Trophoblast cell (in vitro differentiated cells and primary cell): ENCODE data around the gene H6PD.

Experiments used
- DNase-seq, 2 donors: peaks; one replicate each; pipeline ENCODE4 v3.0.0-alpha.2; 2016
- H2AFZ ChIP-seq: 2 replicates; pipeline ENCODE4 v1.6.1; 2013; ENCODE audit warnings: low read length, moderate library complexity, mild to moderate bottlenecking; ENCODE audit not compliant: insufficient read depth, poor library complexity
- H2AK5ac ChIP-seq: 2 replicates; pipeline ENCODE4 v1.6.1; 2013; ENCODE audit warnings: mild to moderate bottlenecking, low read length
- H2BK120ac ChIP-seq: 2 replicates; pipeline ENCODE4 v1.6.1; 2013; ENCODE audit warnings: low read length, mild to moderate bottlenecking, moderate library complexity; ENCODE audit not compliant: insufficient read depth, poor library complexity
- H2BK12ac ChIP-seq: 2 replicates; pipeline ENCODE4 v1.6.1; 2013; ENCODE audit warnings: mild to moderate bottlenecking, low read length, moderate library complexity
- H2BK5ac ChIP-seq: 2 replicates; pipeline ENCODE4 v1.6.1; 2013; ENCODE audit warnings: low read length, low read depth, moderate library complexity, mild to moderate bottlenecking; ENCODE audit not compliant: poor library complexity
- H3K14ac ChIP-seq: 2 replicates; pipeline ENCODE4 v1.6.1; 2013; ENCODE audit warnings: mild to moderate bottlenecking, low read length
- H3K18ac ChIP-seq: 2 replicates; pipeline ENCODE4 v1.6.1; 2013; ENCODE audit warnings: mild to moderate bottlenecking, low read length
- H3K23ac ChIP-seq: 2 replicates; pipeline ENCODE4 v1.6.1; 2013; ENCODE audit warnings: low read length
- H3K27ac ChIP-seq: 2 replicates; pipeline ENCODE4 v1.5.1; 2013; ENCODE audit warnings: low read depth, mild to moderate bottlenecking, inconsistent platforms, low read length, moderate library complexity
- H3K27me3 ChIP-seq: 2 replicates; pipeline ENCODE4 v1.6.1; 2013; ENCODE audit warnings: inconsistent platforms, mild to moderate bottlenecking, low read length, moderate library complexity; ENCODE audit not compliant: insufficient read depth
- H3K36me3 ChIP-seq, 2 experiments: 1 replicate in 1 of 2; 2 replicates in 1 of 2; pipeline ENCODE4 v1.6.1; 2013; ENCODE audit warnings: low read length in 2 of 2, mild to moderate bottlenecking in 2 of 2, moderate library complexity in 1 of 2; ENCODE audit not compliant: insufficient read depth in 2 of 2, control insufficient read depth in 1 of 2
- H3K4ac ChIP-seq: 2 replicates; pipeline ENCODE4 v1.6.1; 2013; ENCODE audit warnings: low read depth, mild to moderate bottlenecking, low read length, moderate library complexity
- H3K4me1 ChIP-seq, 2 experiments: 1 replicate in 1 of 2; 2 replicates in 1 of 2; pipeline ENCODE4 v1.6.1; 2013; ENCODE audit warnings: low read length in 2 of 2, mild to moderate bottlenecking in 2 of 2, moderate library complexity in 1 of 2; ENCODE audit not compliant: insufficient read depth in 2 of 2, control insufficient read depth in 1 of 2
- H3K4me2 ChIP-seq: 2 replicates; pipeline ENCODE4 v1.6.1; 2013; ENCODE audit warnings: inconsistent platforms, mild to moderate bottlenecking, low read length, moderate library complexity
- H3K4me3 ChIP-seq: 2 replicates; pipeline ENCODE4 v1.5.1; 2013; ENCODE audit warnings: mild to moderate bottlenecking, low read depth, low read length, inconsistent platforms
- H3K79me1 ChIP-seq: one replicate; pipeline ENCODE4 v1.6.1; 2013; ENCODE audit warnings: low read length
- H3K79me2 ChIP-seq: 2 replicates; pipeline ENCODE4 v1.6.1; 2013; ENCODE audit warnings: low read length, mild to moderate bottlenecking; ENCODE audit not compliant: control insufficient read depth, insufficient read depth, poor library complexity
- H3K9ac ChIP-seq: 2 replicates; pipeline ENCODE4 v1.6.1; 2013; ENCODE audit warnings: mild to moderate bottlenecking, low read length
- H3K9me3 ChIP-seq: 2 replicates; pipeline ENCODE4 v1.6.1; 2013; ENCODE audit warnings: low read depth, mild to moderate bottlenecking, control low read depth, inconsistent platforms, low read length; ENCODE audit not compliant: insufficient read depth
- H4K12ac ChIP-seq: 2 replicates; pipeline ENCODE4 v1.6.1; 2013; ENCODE audit warnings: low read depth, mild to moderate bottlenecking, low read length, moderate library complexity
- H4K8ac ChIP-seq: 2 replicates; pipeline ENCODE4 v1.6.1; 2013; ENCODE audit warnings: low read depth, mild to moderate bottlenecking, low read length, moderate library complexity
- H4K91ac ChIP-seq: one replicate; pipeline ENCODE4 v1.6.1; 2013; ENCODE audit warnings: low read depth, mild to moderate bottlenecking, low read length, moderate library complexity
- WGBS: extraction: QIAGEN DNeasy Blood & Tissue Kit; methylation state at CpG from one replicate; pipeline ENCODE4 v1.1.7; 2013; ENCODE audit warnings: missing lambda C conversion rate; ENCODE audit not compliant: insufficient read length, insufficient coverage; ENCODE audit errors: extremely low coverage; 5-methylcytosine and 5-hydroxymethylcytosine counted together

The H6PD gene

DNA sequence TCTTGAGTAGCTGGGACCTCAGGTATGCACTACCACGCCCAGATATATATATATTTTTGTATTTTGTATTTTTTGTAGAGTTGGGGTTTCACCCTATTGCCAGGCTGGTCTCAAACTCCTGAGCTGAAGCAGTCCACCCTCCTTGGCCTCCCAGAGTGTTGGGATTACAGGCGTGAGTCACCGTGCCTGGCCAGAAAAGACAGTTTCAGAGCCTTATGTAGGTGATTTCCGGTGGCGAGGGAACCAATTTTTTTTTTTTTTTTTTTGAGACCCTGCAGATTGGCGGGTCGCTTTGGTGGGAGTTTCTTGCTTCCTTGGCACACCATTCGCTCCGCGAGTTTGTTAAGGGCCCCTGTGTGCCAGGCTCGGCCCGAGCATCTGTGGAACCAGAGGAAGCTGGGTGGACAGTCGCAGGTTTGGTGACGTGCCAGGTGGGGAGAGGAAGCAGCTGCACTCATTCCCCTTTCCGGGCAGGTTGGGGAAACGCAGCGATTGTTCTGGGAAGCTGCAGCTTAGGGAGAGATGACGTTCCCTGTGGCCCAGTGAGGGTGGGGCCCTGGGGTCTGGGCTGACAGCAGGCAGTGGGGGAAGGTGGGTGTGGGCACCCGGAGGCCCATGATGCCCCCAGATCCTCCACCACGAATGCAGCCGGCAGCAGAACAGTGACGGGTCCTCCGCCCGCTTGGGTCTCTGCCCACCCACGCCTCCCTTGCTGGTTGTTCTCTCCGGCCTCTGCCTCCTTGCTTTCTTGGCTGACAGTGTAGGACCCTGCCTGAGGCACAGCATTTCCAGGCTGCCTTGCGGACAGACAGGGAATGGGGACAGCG is 83.2 kb downstream of the H6PD start:
- Histone ChIP-seq H2BK120ac (no peak overlapping the region), H4K8ac (no peak overlapping the region), H3K36me3 (peaks cover 56 to 67% of the 10 kb centered on the region in 2 experiments), H3K27ac (no peak overlapping the region), H3K4me3 (no peak overlapping the region), H3K9ac (no peak overlapping the region), H3K23ac (no peak overlapping the region), H3K14ac (no peak overlapping the region), H3K18ac (peak overlapping the region; percentile 9), H3K4me1 (peaks cover 35 to 63% of the 10 kb centered on the region in 2 experiments), H2AK5ac (no peak overlapping the region), H4K91ac (no peak overlapping the region), H3K79me2 (peaks cover 69% of the 10 kb centered on the region), H2BK12ac (no peak overlapping the region), H3K9me3 (peaks cover 2% of the 10 kb centered on the region), H4K12ac (no peak overlapping the region), H2AFZ (no peak overlapping the region), H3K27me3 (no peaks in the 10 kb centered on the region), H3K4me2 (no peak overlapping the region), H3K4ac (peak overlapping the region; percentile 75), H2BK5ac (no peak overlapping the region), H3K79me1 (peaks cover 1% of the 10 kb centered on the region)
- DNase-seq = no peak
- no CpG with 5 or more reads among the region's 28 CpGs for WGBS

DNA sequence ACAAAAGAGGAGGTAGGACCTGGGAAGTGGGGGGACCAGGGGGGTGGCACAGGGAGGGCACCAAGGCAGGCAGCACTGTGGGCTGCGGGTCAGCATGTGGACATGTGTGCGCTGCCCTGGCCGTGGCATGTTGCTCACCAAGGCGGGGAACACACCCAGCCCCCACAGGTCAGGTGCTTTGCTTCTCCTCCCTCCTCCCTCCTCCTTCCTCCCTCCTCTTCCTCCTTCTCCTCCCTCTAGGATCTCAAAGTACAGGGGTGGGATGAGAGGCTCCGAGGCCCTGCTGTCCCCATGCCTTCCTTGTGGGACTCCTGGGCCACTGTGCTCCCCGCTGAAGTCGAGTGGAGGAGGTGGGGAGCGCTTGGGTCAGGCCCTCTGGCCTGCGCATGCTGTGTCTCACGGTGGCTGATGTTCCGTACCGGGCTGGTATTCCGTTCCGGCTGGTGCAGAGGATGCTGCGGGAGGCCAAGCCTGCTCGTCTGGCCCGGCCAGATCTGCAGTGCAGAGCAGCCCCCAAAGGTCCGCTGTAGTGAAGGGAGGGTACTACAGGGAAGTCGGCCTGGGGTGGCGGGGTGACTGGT is 84.7 kb downstream of the H6PD start:
- Histone ChIP-seq H3K79me2 (peaks cover 73% of the 10 kb centered on the region), H3K9ac (no peak overlapping the region), H2BK5ac (no peak overlapping the region), H3K23ac (no peak overlapping the region), H3K14ac (no peak overlapping the region), H3K27me3 (no peaks in the 10 kb centered on the region), H3K27ac (no peak overlapping the region), H4K8ac (no peak overlapping the region), H3K4me1 (peaks cover 32 to 65% of the 10 kb centered on the region in 2 experiments), H2AK5ac (no peak overlapping the region), H3K4ac (peak overlapping the region; percentile 89), H2BK120ac (no peak overlapping the region), H3K4me2 (no peak overlapping the region), H4K91ac (no peak overlapping the region), H3K9me3 (peaks cover 2% of the 10 kb centered on the region), H2BK12ac (no peak overlapping the region), H3K36me3 (peaks cover 66 to 78% of the 10 kb centered on the region in 2 experiments), H3K4me3 (no peak overlapping the region), H4K12ac (no peak overlapping the region), H2AFZ (no peak overlapping the region), H3K79me1 (peaks cover 1% of the 10 kb centered on the region), H3K18ac (no peak overlapping the region)
- WGBS = no CpG with 5 or more reads among the region's 20 CpGs
- DNase-seq = no peak

DNA sequence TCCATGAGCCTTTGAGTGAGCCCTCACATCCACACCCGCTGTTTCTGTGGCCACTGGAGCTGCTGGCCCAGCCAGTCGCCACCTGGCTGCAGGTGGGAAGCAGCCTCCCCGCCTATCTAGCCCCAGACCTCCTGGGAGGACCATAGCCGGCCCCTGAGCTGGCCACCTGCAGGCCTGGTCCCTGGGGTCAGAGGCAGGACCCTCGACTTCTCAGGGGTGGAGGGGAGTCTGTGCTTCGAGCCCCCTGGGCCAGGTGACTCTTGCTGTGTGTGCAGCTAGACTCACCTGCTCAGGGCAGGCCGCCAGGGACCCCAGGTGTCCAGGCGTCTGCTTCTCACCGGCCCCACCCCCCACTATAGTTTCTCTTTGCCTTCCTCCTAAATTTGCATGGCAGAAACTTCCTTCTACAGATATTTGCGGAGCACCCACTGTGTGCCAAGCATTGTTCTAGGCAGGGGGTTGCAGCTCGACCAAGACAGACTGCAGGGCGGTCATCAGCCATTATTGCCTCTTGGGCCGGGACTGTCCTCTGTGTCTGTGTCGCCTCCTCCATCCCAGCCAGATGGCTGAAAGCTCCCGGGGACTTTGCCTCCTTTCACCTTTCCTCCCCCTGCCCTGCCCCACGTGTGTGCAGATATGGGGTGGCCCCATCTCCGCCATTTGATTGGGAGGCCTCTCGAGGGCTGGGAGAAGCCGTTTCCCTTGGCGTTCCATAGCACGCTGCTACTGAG is 85.4 kb downstream of the H6PD start:
- Histone ChIP-seq H2BK5ac (no peak overlapping the region), H4K12ac (no peak overlapping the region), H3K9ac (no peak overlapping the region), H3K79me1 (peaks cover 1% of the 10 kb centered on the region), H3K23ac (no peak overlapping the region), H3K27ac (no peak overlapping the region), H2AFZ (no peak overlapping the region), H3K4me3 (no peak overlapping the region), H3K9me3 (peaks cover 2% of the 10 kb centered on the region), H3K27me3 (no peaks in the 10 kb centered on the region), H2BK120ac (no peak overlapping the region), H2AK5ac (no peak overlapping the region), H3K4me1 (peaks cover 32 to 64% of the 10 kb centered on the region in 2 experiments), H4K8ac (no peak overlapping the region), H3K4ac (peak overlapping the region; percentile 89), H4K91ac (no peak overlapping the region), H3K4me2 (no peak overlapping the region), H2BK12ac (no peak overlapping the region), H3K36me3 (peaks cover 67 to 79% of the 10 kb centered on the region in 2 experiments), H3K79me2 (peaks cover 73% of the 10 kb centered on the region), H3K18ac (no peak overlapping the region), H3K14ac (no peak overlapping the region)
- no CpG with 5 or more reads among the region's 21 CpGs for WGBS
- no peak for DNase-seq
